HG02588 (cell line): ENCODE results near the gene SLC25A13.

ENCODE experiments used
- ATAC-seq: cut with Tn5 transposase; IDR thresholded peaks from one replicate; pipeline ENCODE4 v1.9.1; 2021; ENCODE audit warnings: mild to moderate bottlenecking, moderate library complexity; ENCODE audit not compliant: unreplicated experiment

Gene SLC25A13

DNA sequence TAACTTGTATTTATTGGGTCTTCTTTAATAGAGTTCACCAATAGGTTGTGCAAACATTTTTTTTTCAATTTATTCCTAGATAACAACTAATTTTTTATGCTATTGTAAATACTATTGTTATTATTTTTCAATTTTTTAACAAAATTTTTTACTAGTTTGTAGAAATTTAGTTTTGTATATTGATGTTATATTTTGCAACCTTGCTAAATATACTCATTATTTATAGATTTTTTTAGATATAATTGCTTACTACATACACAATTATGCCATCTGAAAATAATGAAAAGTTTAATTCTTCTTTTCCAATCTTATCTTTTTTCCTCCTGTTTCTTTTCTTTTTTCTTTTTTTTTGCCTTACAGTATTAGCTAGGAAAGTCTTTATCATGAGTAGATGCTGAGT is 216.9 kb downstream of the SLC25A13 start:
- no peak for ATAC-seq

DNA sequence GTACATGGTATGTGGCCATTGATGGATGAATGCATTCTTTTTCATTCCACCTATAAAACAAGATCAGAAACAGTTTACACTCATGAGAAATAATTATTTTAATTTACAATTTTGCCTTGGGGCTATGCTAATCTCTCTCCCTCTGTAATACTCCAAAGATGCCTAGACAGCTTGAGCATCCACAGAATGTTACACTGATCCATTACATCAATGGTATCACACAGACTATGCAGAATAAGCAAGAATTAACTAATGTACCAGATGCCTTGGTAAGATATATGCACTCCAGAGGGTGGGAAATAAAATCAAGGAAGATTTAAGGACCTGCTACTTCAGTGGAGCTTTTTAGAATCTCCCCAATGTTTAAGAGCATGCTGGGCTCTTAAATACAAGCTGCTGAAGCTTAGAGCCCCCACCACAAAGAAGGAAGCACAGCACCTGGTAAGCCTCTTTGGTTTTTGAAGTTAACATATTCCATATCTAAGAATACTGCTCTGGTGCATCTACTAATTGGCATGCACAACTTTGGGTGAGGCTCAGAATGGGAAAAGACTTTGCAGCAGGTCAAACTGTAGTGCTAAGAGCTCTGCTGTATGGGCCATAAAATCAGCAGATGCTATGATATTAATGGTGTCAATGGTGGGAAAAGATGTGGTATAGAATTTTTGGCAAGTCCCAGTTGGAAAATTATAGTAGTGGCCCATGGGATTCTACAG is 219.6 kb downstream of the SLC25A13 start:
- no peak for ATAC-seq

DNA sequence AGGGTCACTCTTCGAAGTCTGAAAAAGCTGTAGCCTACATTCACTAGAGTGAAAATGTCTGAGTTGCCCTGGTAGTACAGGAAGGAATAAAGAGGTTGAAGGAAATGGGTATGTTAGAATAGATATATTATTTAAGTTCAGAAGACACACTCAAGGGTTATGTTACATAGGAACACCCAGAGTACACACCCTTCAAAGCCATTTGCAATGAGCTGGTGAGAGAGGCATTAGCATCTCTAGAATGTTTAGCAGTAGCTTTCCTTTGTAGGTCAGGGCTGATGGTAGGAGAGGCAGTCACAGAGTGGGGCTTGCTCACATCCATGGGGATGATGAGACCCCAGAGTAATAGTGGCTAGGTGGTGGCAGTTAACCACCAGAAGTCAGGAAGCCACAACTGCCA is 221.2 kb downstream of the SLC25A13 start:
- no peak for ATAC-seq

DNA sequence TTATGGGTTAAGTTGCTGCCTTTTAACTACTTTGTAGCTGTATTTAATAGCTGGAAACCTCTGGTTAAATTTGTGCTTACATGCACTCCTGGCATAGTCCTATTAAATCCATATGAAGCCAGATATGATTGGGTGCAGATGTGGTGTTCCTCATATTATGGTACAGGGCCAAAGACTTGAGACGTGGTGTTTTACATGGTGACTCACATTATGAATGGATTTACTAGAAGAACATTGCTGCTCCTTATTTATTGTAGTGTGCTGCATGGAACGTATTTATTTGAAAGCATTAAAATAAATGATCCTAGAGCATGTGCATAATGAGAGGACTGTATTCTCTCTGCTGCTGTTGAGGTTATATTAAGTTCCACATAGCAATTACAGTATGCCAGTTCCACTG is 224.1 kb downstream of the SLC25A13 start:
- ATAC-seq, result no peak

DNA sequence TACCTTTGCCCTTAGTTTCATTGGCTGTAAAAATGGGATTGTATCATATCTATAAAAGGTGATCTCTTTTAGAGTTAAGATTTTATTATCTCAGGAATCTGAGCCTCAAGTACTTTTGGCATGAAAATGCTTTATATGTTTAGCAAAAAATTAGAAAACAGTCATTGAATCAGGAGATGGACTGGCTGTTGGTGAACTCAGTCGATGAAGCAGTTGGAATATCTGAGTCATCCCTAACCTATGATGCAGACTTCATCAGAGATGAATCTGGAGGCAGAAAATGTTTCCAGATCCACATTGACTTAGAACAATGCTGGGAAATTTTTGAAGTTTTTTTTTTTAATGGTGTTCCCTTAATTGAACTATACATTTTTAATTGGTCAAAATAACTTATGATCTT is 228.5 kb downstream of the SLC25A13 start:
- no peak for ATAC-seq

DNA sequence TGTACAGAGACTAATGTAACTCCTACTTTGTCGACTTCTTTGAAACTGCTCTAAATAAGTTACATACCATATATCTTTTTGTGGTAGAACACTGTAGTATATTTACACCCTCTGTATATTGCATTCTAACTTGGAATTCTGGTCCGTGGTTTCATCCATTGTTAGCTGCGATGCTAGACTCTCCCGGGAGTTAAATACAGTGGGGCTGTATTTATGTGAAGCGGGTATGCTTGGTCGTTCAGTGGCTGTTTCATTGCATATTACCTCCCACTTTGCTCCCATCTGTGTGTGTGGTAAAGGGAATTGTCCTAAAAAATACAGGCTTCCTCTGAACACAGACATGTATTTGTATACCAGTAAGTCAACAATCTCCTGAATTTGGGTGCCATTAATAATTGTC is 231.1 kb downstream of the SLC25A13 start:
- no peak for ATAC-seq

DNA sequence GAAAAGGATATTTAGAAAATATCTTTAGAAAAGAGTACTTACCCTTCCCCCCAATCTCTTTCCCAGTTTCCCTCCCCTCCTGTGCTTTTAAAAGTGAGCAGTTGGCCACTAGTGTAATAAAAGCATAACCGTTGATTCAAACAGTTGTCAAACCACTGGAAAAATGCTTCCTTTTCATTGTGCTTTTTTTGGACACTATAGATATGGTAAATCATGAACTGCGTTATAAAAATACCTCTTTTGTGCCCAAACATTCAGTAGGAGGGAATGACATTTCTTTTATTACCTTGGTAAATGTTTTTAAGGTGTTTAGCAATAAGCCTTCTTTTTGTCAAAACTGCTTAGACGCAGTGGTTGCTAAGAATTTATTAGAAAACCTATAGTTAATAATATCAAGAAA is 232.4 kb downstream of the SLC25A13 start:
- no peak for ATAC-seq

DNA sequence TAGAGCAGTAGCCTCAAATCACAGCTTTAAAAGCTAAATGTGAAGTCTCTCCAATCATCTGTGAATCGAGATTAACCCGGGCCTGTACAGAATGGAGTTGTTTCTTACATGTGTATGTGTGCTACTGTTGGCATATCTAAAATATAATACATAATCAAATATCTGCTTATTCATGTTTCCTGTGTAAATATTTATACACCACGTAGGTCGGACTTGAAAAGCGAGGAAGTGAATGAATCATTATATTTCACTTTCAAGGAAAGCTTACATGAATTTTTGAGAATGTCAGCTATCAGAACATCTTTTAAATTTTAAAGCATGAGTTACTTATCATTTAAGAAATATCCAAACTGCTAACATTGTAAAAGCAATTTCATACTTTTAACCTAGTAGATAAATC is 233.3 kb downstream of the SLC25A13 start:
- no peak for ATAC-seq

DNA sequence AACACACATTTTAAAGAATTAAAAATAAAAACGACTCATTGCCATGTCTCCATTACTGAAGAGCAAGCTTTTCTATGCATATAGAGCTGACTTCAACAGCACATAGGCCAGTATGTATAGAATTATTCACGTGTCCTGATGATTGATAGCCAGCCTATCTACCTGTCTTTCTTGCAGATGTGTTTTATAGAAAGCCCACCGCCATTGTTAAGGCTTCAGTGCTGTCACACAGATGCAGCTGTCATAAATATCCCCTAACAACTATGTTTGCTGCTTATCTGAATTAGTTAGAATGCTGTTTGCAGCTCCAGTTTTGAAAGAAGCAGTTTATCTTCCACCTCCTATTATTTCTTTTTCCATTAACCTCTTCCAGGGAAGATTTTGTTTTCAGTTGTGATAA is 235.9 kb downstream of the SLC25A13 start:
- ATAC-seq, result no peak

DNA sequence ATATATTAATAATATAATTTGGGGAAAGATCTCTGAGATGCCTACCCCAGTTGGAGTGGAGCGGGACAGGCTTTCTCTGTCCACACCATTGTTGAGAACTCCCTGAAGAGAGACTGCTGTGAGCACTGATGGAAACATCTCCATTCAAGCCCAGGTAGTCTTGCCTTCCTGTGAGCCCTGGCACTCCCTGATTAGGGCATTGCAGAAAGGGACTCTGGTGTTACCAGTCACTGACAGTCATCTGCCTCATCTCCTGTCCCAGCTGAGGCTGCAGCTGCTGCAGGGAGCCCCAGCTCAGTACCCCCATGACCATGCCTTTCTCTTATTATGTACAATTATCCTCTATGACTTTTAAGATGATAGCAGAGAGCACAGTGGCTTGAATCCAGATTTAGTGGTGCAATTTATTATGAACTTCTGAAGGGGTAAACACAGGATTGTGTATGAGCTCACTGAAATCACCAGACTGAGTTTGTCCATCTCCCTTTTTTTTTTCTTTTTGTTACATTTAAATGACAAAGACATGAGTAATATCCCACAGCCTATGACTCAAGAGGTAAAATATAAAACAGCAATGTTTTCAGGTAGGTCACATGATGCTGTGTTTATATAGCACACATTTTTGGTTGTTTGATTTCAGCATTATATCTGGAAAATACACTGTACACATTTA is 236.9 kb downstream of the SLC25A13 start:
- no peak for ATAC-seq

DNA sequence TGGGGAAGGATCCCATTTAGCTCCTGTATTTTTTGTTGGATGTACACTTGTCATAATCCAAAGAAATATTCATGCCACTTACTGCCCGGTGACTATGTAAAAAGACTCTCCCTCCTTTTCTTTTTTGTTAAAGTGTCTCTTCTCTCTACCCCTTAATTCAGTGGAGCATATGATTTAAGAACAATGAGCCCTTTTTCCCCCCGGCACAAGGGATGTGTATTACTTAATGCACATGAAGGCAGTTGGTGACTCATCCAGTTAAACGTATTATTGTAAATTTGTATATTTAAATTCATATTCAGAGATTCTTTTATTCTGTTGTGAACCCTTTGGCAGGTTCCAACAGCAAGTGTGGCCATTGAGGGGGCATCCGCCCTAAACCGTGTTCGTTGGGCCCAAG is 241.9 kb downstream of the SLC25A13 start:
- no peak for ATAC-seq

DNA sequence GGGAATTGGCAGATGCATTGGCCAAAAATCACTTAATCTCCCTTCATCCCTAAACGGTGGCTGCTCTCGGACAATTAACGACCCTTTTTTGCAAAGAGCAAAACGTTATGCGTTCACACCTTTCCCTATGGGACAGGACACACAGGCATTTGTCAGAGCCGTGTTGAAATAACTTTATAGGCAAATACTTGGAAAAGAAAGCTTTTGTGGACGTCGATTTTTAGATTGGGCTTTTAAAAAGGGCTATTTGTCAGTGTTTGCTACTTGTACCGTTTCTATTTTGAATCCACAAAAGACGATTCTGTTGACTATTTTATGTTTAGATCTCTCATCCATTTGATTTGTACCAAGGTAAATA is 245.6 kb downstream of the SLC25A13 start:
- ATAC-seq, result no peak

DNA sequence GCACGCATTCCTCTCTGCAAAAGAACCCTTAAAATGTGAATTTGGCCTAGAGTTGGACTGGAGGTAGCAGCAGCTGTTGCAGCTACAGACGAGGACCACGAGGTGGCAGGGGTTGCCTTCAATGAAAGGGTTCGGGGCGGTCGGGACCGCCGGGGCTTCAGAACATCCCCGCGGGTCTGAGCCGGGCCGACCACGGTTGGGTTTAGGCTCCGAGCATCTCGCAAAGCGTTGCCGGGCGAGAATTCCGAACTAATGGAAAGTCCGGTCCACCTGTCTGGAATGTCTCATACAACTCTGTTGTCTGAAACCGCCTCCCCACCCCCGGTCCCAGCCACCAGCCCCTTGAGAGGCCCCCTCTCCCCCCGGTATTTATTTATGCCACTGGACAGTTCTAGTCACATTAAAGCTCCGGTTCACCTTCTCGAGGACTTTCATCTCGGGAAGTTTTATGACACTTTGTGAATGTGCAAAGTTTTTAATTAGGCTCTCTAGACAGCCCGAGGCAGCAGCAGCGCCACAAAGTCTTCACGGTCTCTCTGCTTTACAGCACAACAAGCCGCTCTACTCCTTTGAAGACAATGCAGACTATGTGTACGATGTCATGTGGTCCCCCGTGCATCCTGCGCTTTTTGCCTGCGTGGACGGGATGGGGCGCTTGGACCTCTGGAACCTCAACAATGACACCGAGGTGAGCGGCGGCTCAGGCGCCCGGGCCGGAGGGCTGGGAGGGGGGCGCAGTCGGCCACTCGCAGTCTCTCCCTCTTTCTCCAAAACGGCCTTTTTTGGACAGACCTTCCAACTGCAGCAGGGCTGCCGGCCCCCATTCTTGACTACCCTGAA is 246.2 kb downstream of the SLC25A13 start:
- peak; percentile 87 for ATAC-seq

DNA sequence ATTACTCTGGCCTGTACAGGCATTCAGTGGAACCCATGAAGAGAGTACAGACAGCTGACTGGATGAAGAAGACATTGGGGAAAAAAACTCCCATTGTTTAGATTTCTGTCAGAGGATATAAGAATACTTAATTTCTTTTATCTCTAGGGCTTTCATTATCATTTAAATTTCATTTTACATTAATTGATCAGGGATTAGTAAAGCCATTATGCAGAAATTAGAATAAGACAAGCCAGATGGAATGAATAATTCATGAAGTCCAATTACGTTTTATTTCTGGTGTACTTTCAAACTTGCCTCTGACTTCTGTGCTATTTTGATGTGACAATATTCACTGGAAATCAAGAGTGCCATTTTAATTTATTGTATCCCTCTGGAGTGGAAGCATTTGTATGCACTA is 247.0 kb downstream of the SLC25A13 start:
- no peak for ATAC-seq
